DND-41 (cell line): ENCODE measurements around the gene MAST2.

Source experiments
- ATAC-seq: fragments of 200-7000 bp; cut with Tn5 transposase; 3 replicates; pipeline ENCODE4 v1.9.1; 2021; ENCODE audit warnings: low read depth; ENCODE audit not compliant: insufficient read depth
- DNase-seq: peaks from one replicate; pipeline ENCODE4 v3.0.0-alpha.2; 2020
- H2AFZ ChIP-seq: 2 replicates; pipeline ENCODE4 v1.6.0; 2012; ENCODE audit warnings: low read depth, low read length
- H3K27ac ChIP-seq: 2 replicates; pipeline ENCODE4 v1.5.1; 2012; ENCODE audit warnings: low read length, inconsistent platforms
- H3K27me3 ChIP-seq: fragments of 200-600 bp; sonication (generic); 2 replicates; pipeline ENCODE4 v1.6.0; 2012; ENCODE audit warnings: low read length, mild to moderate bottlenecking, inconsistent platforms; ENCODE audit not compliant: insufficient read depth, poor library complexity
- H3K36me3 ChIP-seq: 2 replicates; pipeline ENCODE4 v1.5.1; 2012; ENCODE audit warnings: low read length, inconsistent platforms; ENCODE audit not compliant: insufficient read depth
- H3K4me1 ChIP-seq: 2 replicates; pipeline ENCODE4 v1.5.1; 2012; ENCODE audit warnings: mild to moderate bottlenecking, low read length; ENCODE audit not compliant: insufficient read depth
- H3K4me2 ChIP-seq: 2 replicates; pipeline ENCODE4 v1.6.0; 2012; ENCODE audit warnings: mild to moderate bottlenecking, moderate library complexity, low read length, inconsistent platforms; ENCODE audit not compliant: insufficient read depth
- H3K4me3 ChIP-seq, 2 experiments: fragments of 200-600 bp in 1 of 2; shearing (Covaris generic) in 1 of 2; 2 replicates each; pipeline ENCODE4 v1.5.1; 2012 to 2016; ENCODE audit warnings: inconsistent platforms in 2 of 2, low read length in 2 of 2, mild to moderate bottlenecking in 2 of 2, low read depth in 1 of 2, moderate library complexity in 1 of 2
- H3K79me2 ChIP-seq: 2 replicates; pipeline ENCODE4 v1.6.0; 2012; ENCODE audit warnings: low read length, inconsistent platforms; ENCODE audit not compliant: insufficient read depth
- H3K9ac ChIP-seq: 2 replicates; pipeline ENCODE4 v1.6.0; 2012; ENCODE audit warnings: low read depth, mild to moderate bottlenecking, inconsistent platforms, low read length, moderate library complexity
- H3K9me3 ChIP-seq: 2 replicates; pipeline ENCODE4 v1.5.1; 2012; ENCODE audit warnings: low read length, moderate library complexity, mild to moderate bottlenecking, inconsistent platforms; ENCODE audit not compliant: insufficient read depth, severe bottlenecking
- H4K20me1 ChIP-seq: 2 replicates; pipeline ENCODE4 v1.6.0; 2012; ENCODE audit warnings: low read length; ENCODE audit not compliant: insufficient read depth
- EZH2 ChIP-seq: IDR thresholded peaks from 3 replicates; pipeline ENCODE4 v1.6.1; 2012; ENCODE audit warnings: borderline replicate concordance, low read depth, mild to moderate bottlenecking, moderate library complexity, low read length, inconsistent platforms; ENCODE audit not compliant: severe bottlenecking
- TF ChIP-seq, protein P1 (sequence below): IDR thresholded peaks from 2 replicates; pipeline ENCODE4 v1.5.1; 2012; ENCODE audit warnings: borderline replicate concordance, low read length, moderate library complexity, mild to moderate bottlenecking; ENCODE audit not compliant: poor library complexity, severe bottlenecking; ENCODE audit errors: extremely low read depth

Gene MAST2

GRCh38 chr1:45968941-45969666, 165.7 kb downstream of the MAST2 start:
- Histone ChIP-seq H3K9me3 (no peaks in the 10 kb centered on the region), H3K9ac (no peak overlapping the region), H3K79me2 (peaks cover 2% of the 10 kb centered on the region; the same call in 1 of the 2 replicates), H3K27ac (no peak overlapping the region), H4K20me1 (no peaks in the 10 kb centered on the region), H3K4me2 (no peak overlapping the region), H3K4me1 (peaks cover 7% of the 10 kb centered on the region), H3K36me3 (peaks cover 7% of the 10 kb centered on the region), H2AFZ (no peak overlapping the region), H3K4me3 (no peak overlapping the region), H3K27me3 (no peaks in the 10 kb centered on the region)
- DNase-seq (no peak), ATAC-seq (no peak)
- no peak for TF ChIP-seq EZH2
- TF ChIP-seq, protein P1, sequence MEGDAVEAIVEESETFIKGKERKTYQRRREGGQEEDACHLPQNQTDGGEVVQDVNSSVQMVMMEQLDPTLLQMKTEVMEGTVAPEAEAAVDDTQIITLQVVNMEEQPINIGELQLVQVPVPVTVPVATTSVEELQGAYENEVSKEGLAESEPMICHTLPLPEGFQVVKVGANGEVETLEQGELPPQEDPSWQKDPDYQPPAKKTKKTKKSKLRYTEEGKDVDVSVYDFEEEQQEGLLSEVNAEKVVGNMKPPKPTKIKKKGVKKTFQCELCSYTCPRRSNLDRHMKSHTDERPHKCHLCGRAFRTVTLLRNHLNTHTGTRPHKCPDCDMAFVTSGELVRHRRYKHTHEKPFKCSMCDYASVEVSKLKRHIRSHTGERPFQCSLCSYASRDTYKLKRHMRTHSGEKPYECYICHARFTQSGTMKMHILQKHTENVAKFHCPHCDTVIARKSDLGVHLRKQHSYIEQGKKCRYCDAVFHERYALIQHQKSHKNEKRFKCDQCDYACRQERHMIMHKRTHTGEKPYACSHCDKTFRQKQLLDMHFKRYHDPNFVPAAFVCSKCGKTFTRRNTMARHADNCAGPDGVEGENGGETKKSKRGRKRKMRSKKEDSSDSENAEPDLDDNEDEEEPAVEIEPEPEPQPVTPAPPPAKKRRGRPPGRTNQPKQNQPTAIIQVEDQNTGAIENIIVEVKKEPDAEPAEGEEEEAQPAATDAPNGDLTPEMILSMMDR, result no peak

- Histone ChIP-seq H3K9me3 (no peaks in the 10 kb centered on the region), H3K36me3 (peaks cover 7% of the 10 kb centered on the region), H3K27ac (no peak overlapping the region), H3K4me2 (no peak overlapping the region), H3K9ac (no peak overlapping the region), H2AFZ (no peak overlapping the region), H3K4me3 (no peak overlapping the region), H3K4me1 (peaks cover 10% of the 10 kb centered on the region), H3K27me3 (no peaks in the 10 kb centered on the region), H4K20me1 (no peaks in the 10 kb centered on the region), H3K79me2 (peaks cover 2% of the 10 kb centered on the region; the same call in 1 of the 2 replicates)
- ATAC-seq (no peak), DNase-seq (no peak)
- no peak for TF ChIP-seq EZH2
- TF ChIP-seq, protein P1, result no peak
Measured at GRCh38 chr1:45969866-45970265, 166.5 kb downstream of the MAST2 start.

- no peak overlapping the region for H3K27ac ChIP-seq
- H3K4me2 ChIP-seq, result no peak overlapping the region
- no peaks in the 10 kb centered on the region for H3K9me3 ChIP-seq
- no peak for TF ChIP-seq EZH2
- TF ChIP-seq, protein P1, result no peak
- no peak overlapping the region for H3K4me3 ChIP-seq
- peaks cover 10% of the 10 kb centered on the region for H3K4me1 ChIP-seq
- peaks cover 2% of the 10 kb centered on the region; the same call in 1 of the 2 replicates for H3K79me2 ChIP-seq
- ATAC-seq, result no peak
- H2AFZ ChIP-seq, result no peak overlapping the region
- H3K9ac ChIP-seq, result no peak overlapping the region
- H4K20me1 ChIP-seq, result no peaks in the 10 kb centered on the region
- no peaks in the 10 kb centered on the region for H3K27me3 ChIP-seq
- no peak for DNase-seq
- H3K36me3 ChIP-seq, result peaks cover 7% of the 10 kb centered on the region
Measured at GRCh38 chr1:45971335-45971734, 167.9 kb downstream of the MAST2 start.
